ENCODE data around the gene GAS6.

The GAS6 gene

GRCh38 chr13:113864273-113864890, 506 bp upstream of the GAS6 start:
- DNase-seq: no peak

DNA sequence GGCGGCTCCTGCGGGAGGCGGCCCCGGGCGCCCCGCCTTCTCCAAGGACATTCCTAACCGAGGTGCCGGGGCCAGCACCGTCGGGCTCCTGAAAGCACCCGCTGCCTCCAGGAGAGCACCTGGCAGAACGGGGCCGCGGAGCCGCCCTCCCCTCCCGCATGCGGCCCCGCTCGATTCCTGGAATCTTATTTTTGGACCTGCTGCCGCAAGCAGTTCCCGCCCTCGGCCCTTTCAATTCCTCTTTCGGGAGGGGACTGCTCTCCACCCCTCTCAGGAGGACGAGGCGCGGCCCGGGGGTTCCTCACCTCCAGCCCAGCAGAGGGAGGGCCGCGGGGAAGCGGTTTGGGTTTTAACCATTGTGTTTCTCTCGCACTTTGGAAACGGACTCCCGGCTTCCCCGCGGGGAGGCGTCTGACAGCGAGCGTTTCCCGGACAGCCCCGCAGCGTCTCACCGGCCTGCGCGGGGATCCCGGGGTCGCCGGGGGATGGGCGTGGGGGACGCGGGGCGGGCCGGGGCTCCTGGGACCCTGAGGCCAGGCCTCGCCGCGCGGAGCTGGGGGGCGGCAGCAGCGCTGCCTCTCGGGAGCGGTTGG, 849 bp downstream of the GAS6 start:
- no peak for DNase-seq

GRCh38 chr13:113862191-113862930, 1.5 kb downstream of the GAS6 start:
- DNase-seq: no peak

DNA sequence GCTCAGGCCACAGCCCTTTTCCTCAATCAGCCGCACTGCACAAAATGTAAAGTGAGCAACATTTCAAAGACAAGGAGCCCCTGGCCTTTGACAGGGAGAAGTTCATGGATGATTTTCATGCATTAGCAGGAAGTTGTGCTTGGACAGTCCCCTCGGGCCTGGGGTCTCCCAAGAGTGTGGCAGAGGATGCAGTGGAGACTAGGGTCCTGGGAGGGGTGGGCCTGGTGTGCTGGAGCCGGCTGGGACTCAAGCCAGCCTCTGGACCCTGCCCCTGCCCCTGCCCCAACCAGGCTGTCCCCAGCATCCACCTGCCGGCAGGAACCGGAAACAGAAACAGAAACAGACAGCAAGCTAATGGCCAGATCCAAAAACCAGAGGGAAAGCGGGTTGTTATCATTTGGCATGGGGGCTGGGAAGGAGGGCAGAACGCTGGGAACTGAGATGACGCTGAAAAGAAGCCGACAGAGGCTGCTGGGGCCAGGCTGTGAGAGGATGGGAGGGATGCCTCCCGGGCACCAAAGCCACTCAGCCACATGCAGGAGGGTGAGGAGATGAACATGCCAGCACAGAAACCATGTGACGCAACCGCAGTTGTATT, 2.3 kb downstream of the GAS6 start:
- no peak for DNase-seq

GRCh38 chr13:113860665-113861432, 3.0 kb downstream of the GAS6 start:
- no peak for DNase-seq

GRCh38 chr13:113860051-113860664, 3.7 kb downstream of the GAS6 start:
- no peak for DNase-seq

GRCh38 chr13:113859311-113860050, 4.4 kb downstream of the GAS6 start:
- no peak for DNase-seq

- DNase-seq: no peak
Observed at GRCh38 chr13:113857531-113858195, 6.2 kb downstream of the GAS6 start.

DNA sequence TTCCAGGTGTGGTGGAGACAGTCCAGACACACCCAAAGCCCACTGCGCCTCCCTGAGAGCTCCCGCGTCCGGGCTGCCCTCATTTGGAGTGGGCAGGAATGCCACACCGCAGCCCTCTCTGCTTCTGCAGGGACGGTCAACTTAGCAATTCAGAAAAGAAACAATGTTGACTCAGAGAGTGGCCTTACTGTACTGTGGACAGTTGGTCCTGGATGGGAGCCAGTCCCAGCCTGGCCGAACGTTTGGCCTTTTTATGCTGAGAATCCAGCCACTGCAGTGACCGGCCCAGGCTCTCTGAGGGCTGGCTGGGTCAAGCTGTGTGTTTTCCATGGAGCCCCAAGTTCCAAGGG, 7.2 kb downstream of the GAS6 start:
- no peak for DNase-seq

DNA sequence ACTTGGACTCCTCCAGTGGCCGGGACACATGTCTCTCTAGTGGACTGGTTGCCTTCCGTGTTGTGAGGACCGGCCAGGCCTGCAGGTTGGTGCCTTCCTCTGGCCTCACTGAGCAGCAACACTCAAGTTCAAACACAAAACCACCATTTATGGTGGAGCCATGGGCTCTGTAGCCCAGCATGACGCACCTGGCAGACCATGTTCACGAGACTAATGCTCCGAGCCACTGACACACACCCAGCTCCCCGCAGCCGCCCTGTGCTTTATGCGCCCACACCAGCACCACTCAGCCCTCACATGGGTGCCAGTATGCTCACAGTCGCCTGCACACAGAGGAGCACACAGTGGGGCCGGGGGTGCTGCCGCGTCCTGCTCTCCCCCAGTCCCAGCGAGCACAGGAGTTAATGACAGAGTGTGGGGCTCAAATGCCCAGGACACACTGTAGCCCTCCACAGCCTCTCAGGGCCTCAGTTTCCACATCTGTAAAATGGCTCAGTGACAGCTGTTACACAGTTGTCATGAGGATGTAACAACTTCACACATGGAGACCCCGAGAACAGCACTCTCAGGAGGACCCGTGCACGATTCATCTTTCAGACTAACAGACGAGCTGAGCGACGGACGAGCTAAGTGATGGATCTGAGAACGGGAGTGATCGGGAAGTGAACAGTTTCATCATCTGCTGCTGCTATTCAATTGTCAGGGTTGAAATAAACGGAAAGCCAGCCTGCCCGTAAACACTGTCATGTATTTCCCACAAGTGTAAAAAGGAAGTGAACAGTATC, 7.8 kb downstream of the GAS6 start:
- DNase-seq: no peak

DNA sequence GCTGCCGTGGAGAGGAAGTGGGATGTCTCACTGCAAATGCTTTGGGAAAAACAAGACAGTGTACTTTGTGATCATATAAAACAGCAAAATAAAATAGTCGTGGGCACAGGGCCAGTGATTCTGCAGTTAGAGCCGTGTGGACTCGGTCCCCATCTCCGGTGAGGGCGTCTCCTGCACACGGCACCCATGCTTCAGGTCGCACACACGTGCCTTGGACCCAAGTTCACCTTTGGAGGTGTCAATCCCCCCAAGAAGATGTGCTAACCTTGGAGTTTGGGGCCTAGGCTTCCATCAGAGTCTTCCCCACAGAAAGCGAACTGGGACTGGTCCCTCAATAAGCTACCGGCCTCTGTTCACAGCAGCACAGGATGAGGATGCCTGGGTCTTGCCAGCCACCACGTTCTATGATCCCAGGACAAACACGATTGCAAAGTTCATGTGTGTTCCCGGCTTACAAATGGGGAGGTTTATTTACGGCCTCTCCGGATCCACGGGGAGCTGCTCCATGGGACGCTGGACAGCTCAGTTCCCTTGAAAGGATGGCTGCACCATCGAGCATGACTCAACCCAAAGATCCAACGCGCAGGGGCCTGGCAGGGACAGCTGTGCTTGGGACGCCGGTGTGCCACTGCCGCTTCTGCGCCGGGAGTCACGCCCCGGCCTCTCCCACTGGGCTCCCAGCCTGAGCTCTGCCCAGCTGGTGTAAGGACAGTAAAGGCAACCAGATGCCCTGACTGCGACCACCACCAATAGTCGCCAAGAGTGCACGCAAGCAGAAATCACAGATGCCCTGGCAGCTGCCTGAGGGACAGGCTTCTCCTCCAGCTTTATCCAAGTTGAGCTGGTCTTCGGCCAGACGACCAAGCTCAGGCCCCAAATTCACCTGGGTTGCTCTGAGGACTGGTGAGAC, 8.6 kb downstream of the GAS6 start:
- DNase-seq: no peak

DNA sequence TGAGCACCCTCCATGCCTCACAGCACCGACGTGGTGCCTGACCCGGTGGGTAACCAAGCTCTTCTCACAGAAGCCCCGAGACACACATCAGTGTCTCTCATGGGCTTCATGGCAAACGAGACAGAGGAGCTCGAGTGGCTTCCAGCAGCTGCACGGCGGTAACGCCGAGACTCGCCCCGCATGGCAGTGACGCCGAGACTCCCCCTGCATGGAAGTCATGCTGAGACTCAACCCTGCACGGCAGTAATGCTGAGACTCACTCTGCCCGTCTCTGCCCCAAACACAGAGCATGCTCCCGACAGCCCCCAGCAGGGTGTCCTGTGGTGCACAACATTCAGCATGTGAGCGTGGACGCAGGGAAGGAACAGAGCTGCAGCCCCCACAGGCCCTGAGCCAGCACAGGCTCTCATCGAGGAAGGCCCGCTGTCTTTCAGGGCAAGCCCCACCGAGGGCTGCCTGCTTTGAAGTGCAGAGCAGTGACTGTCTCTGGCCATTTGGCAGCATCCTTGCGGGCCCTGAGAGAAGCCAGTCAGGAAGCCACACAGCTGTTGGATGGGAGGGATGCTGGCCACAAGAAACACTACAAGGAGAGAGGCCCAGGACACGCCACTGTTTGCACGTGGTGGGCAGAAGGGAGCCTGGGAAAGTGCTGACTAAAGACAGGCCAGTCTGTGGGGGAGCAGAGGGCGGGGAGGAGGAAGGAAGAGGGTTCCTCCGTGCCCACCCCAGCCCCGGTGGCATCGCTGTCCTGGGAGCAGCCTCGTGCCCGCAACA, 9.5 kb downstream of the GAS6 start:
- no peak for DNase-seq

DNA sequence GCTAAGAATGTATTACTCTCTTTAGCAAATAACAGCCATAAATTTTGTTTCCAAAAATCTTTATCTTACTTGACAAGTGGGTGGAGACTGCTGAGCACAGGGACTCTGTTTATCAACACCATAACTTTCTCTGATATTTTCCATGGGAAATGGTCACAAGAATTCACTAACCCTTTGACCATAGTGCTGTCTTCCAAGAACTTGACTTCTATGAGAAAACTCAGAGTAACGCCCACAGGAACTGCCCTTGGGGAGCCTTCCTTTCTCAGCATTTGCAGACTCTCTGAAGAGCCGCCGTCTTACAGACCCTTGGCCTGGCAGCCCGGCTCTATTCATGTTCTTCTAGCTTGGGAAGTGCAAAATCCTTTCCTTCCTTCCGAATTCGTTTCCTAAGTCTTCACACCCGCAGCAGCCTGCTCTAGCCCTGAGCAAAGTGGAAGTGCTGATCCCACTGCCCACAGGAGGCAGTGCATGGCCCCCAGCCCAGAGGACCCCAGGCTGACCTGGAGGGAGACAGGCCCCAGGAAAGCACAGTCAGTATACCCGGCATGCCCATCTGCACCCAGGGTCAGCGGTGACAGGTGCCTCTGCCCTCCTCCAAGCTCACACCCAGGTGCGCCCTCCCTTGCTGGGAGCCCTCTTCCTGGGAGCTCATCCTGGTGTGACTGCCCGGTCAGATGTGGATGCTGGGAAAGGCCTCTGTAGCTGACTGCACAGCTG, 10.2 kb downstream of the GAS6 start:
- DNase-seq: no peak

- no peak for DNase-seq
Observed at GRCh38 chr13:113852536-113853517, 11.0 kb downstream of the GAS6 start.

DNA sequence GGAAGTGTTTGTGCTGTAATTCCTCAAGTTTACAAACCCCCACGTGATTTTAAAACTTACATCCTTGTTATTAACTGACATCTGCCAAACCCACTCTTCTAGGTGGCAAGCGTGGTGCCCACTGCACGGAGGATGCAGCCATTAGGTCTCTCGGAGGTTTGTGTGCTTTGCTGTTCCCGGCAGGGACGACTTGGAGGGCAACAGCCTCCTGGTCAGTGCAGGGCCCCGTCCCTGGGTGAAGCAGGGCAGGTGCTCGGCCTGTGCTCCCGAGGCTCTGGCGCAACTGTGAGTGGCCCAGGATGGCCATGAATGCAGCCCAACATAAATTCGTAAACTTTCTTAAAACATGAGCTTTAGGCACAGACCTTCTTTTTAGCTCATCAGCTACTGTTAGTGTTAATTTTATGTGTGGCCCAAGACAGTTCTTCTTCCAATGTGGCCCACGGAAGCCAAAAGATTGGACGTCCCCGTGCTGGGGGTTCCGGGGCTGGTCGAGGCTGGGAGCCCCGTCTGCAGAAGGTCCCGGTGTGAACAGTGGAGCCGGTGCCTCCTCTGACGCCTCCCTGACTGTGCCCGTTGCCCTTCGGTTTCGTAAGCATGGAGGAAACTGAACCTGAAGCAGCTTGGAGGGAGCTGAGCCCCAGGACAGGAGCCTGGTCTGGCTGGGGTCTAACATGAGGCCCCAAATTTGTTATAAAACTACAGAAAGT, 11.9 kb downstream of the GAS6 start:
- DNase-seq: no peak

GRCh38 chr13:113851480-113851803, 12.4 kb downstream of the GAS6 start:
- no peak for DNase-seq
